Endothelial cell of umbilical vein (primary cell): ENCODE results near the gene SSUH2. TPM values are rescaled to one million over a fixed set of nuclear protein-coding genes. Genes with fewer than 3 reads are reported as not detected.

Experiments used
- BruUV-seq: library from RNA; stranded (reverse); fragments of 400-500 nt; replicated peaks from 2 replicates; lab custom pipeline; 2021; lab: Mats Ljungman, UMichigan
- CTCF ChIA-PET: fragments of 300-600, 350-600 bp; sonication (Branson Sonifier 250); formaldehyde crosslinking; loops from one replicate; lab custom pipeline; 2021; ENCODE audit warnings: antibody characterized with exemption, inconsistent platforms; lab: Charles Lee
- POLR2A ChIA-PET: fragments of 300-600, 350-600 bp; sonication (Branson Sonifier 250); formaldehyde crosslinking; loops from one replicate; lab custom pipeline; 2021; ENCODE audit warnings: antibody characterized with exemption, inconsistent platforms; lab: Charles Lee
- DNase-seq: peaks from one replicate; pipeline ENCODE4 v3.0.0-alpha.2; 2011; ENCODE audit warnings: low read depth, low spot score
- FAIRE-seq: peaks from 2 replicates; lab custom pipeline; 2011; peaks lifted over from hg19 to GRCh38; lab: Jason Lieb, UNC
- H2AFZ ChIP-seq: 2 replicates; pipeline ENCODE4 v1.6.0; 2012; ENCODE audit warnings: low read depth, low read length, control low read depth, inconsistent platforms
- H3K27ac ChIP-seq: 2 replicates; pipeline ENCODE4 v1.5.1; 2011; ENCODE audit warnings: low read depth, mild to moderate bottlenecking, control low read depth, low read length, moderate library complexity; ENCODE audit not compliant: insufficient read depth
- H3K27me3 ChIP-seq, 2 experiments: 2 replicates each; pipeline versions ENCODE4 v1.6.0 to v1.6.1; 2011; ENCODE audit warnings: low read length in 2 of 2, mixed read lengths in 1 of 2; ENCODE audit not compliant: control insufficient read depth in 2 of 2, insufficient read depth in 2 of 2
- H3K36me3 ChIP-seq, 2 experiments: 2 replicates in 1 of 2; 3 replicates in 1 of 2; pipeline ENCODE4 v1.5.1; 2011; ENCODE audit warnings: low read length in 2 of 2, mild to moderate bottlenecking in 1 of 2, moderate library complexity in 1 of 2; ENCODE audit not compliant: control insufficient read depth in 2 of 2, insufficient read depth in 2 of 2; ENCODE audit errors: extremely low read depth in 1 of 2
- H3K4me1 ChIP-seq: 3 replicates; pipeline ENCODE4 v1.5.1; 2011; ENCODE audit warnings: mild to moderate bottlenecking, low read length; ENCODE audit not compliant: control insufficient read depth, insufficient read depth; ENCODE audit errors: extremely low read depth
- H3K4me2 ChIP-seq: 2 replicates; pipeline ENCODE4 v1.6.1; 2011; ENCODE audit warnings: low read length, control low read depth, mixed read lengths; ENCODE audit not compliant: insufficient read depth
- H3K4me3 ChIP-seq, 3 experiments: fragments of 200-600 bp in 1 of 3; sonication (generic), shearing (Covaris generic) in 1 of 3; replicated peaks in 1 of 3; 2 replicates each; pipeline ENCODE4 v1.5.1; 2011 to 2016; ENCODE audit warnings: control low read depth in 3 of 3, low read length in 3 of 3, mild to moderate bottlenecking in 2 of 3, inconsistent platforms in 1 of 3, low read depth in 1 of 3, moderate library complexity in 1 of 3; ENCODE audit not compliant: insufficient read depth in 1 of 3
- H3K79me2 ChIP-seq: 2 replicates; pipeline ENCODE4 v1.6.0; 2012; ENCODE audit warnings: low read length, inconsistent platforms; ENCODE audit not compliant: control insufficient read depth, insufficient read depth
- H3K9ac ChIP-seq: replicated peaks from 2 replicates; pipeline ENCODE3; 2011; ENCODE audit warnings: low read length, control low read depth; ENCODE audit not compliant: insufficient read depth; ENCODE audit errors: extremely low read depth
- H3K9me1 ChIP-seq: replicated peaks from 3 replicates; pipeline ENCODE4 v1.6.0; 2011; ENCODE audit warnings: mild to moderate bottlenecking, low read length; ENCODE audit not compliant: control insufficient read depth, insufficient read depth; ENCODE audit errors: extremely low read depth
- H3K9me3 ChIP-seq: replicated peaks from 2 replicates; pipeline ENCODE4 v1.5.1; 2012; ENCODE audit warnings: low read length, inconsistent platforms; ENCODE audit not compliant: control insufficient read depth, insufficient read depth
- H4K20me1 ChIP-seq: replicated peaks from 2 replicates; pipeline ENCODE3; 2011; ENCODE audit warnings: mild to moderate bottlenecking, low read length; ENCODE audit not compliant: control insufficient read depth, insufficient read depth; ENCODE audit errors: extremely low read depth
- CTCF ChIP-seq, 2 donors: IDR thresholded peaks; 1 replicate in 1 of 2; 2 replicates in 1 of 2; pipeline ENCODE4 v1.5.1; 2011; ENCODE audit warnings: low read length in 2 of 2, mild to moderate bottlenecking in 2 of 2, moderate library complexity in 2 of 2, control low read depth in 1 of 2, inconsistent platforms in 1 of 2, low read depth in 1 of 2; ENCODE audit not compliant: insufficient read depth in 1 of 2; ENCODE audit errors: extremely low read depth in 1 of 2
- EZH2 ChIP-seq: IDR thresholded peaks from 2 replicates; pipeline ENCODE4 v1.6.1; 2012; ENCODE audit warnings: borderline replicate concordance, low read depth, mild to moderate bottlenecking, moderate library complexity, low read length, inconsistent platforms; ENCODE audit not compliant: severe bottlenecking
- FOS ChIP-seq: IDR thresholded peaks from 2 replicates; pipeline ENCODE4 v1.6.1; 2011; ENCODE audit warnings: mild to moderate bottlenecking, low read length, moderate library complexity, borderline replicate concordance; ENCODE audit not compliant: insufficient read depth
- GATA2 ChIP-seq: IDR thresholded peaks from 2 replicates; pipeline ENCODE4 v1.7.0; 2011; ENCODE audit warnings: low read depth, mild to moderate bottlenecking, moderate library complexity, mixed read lengths, low read length; ENCODE audit not compliant: insufficient read length, insufficient read depth
- JUN ChIP-seq: IDR thresholded peaks from 2 replicates; pipeline ENCODE4 v1.6.1; 2011; ENCODE audit warnings: borderline replicate concordance, low read depth; ENCODE audit not compliant: insufficient read length, insufficient read depth
- MAX ChIP-seq: IDR thresholded peaks from 2 replicates; pipeline ENCODE4 v1.6.1; 2011; ENCODE audit not compliant: insufficient read depth, insufficient read length
- MYC ChIP-seq: IDR thresholded peaks from one replicate; pipeline ENCODE4 v1.6.1; 2011; ENCODE audit warnings: mild to moderate bottlenecking, low read depth, low read length
- POLR2A ChIP-seq: IDR thresholded peaks from 2 replicates; pipeline ENCODE4 v1.6.1; 2012; ENCODE audit warnings: low read depth, mild to moderate bottlenecking, control low read depth, low read length
- POLR2AphosphoS5 ChIP-seq: IDR thresholded peaks from 2 replicates; pipeline ENCODE4 v1.6.1; 2012; ENCODE audit warnings: low read depth, mild to moderate bottlenecking, control low read depth, low read length, moderate library complexity; ENCODE audit not compliant: insufficient read depth
- dilution Hi-C: fragments of 300-500 bp; cut with MboI; formaldehyde crosslinking; loops from one replicate; pipeline ENCODE4 v1.15.0; 2019; ENCODE audit warnings: low sequenced_read_pairs; ENCODE audit not compliant: extremely low pct_ligation_motif_present
- intact Hi-C: fragments of 100-400 bp; cut with micrococcal nuclease; formaldehyde crosslinking; loops from one replicate; pipeline ENCODE4 v1.10.0; 2022
- polyA plus RNA-seq, 4 experiments: library from polyadenylated mRNA; depleted of rRNA in 3 of 4; stranded (reverse) in 3 of 4; unstranded in 1 of 4; fragments of >200 nt; gene quantifications; 2 replicates each; pipeline versions ENCODE4 v1.2.1 to v1.2.3, GENCODE V29; 2011 to 2012; ENCODE audit warnings: missing spikeins in 1 of 4
- total RNA-seq: library from RNA; stranded (reverse); gene quantifications from 2 replicates; pipeline ENCODE4 v1.2.3, GENCODE V29; 2021

Gene SSUH2
- total and polyA plus RNA-seq, 2 donors (not counting 3 experiments of a cell fraction or from before 2014, with no cell fraction given), result 0.44 TPM; not detected in 1

DNA sequence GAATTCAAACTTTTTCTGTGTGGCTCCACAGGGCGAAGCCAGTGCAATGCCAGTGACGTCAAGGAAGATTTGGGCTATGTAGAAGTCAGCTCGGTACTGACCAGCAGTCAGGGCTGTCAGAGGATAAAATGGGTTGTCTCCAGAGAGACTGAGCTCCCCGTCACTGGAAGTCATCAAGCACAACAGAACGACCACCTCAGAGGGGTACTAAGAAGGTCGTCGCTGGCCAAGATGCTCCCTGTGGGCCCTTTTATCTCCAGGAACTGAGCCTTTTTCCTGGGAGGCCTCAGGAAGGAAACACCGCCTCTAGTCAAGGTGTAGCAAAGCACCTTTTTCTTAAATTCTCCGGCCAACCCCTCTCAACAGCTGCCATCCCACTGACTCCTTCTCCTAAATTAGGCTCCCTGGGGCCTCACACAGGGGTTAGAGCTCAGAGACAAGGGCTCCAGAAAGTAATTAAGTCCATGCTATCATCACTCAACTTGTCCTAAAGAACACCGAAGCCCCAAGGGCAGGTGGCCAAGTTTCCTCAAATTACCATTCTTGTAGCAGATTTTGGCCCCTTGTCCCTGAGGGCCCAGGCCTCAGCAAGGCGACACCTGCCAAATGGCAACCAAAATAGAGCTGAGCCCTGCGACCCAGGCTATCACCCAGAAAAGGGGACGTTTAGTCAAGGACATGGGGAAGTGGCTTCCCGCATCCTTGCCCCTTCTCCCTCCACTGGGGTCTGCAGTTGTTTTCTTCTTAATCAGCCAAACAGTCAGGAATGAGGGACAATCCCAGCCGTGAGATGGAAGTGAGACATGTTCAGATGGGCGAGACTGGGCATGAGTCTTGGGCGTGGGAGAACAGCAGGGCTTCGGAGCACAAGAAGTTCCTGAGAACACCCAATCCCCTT is 48.0 kb downstream of the SSUH2 start:
- H3K79me2 ChIP-seq, result no peaks in the 10 kb centered on the region
- BruUV-seq, result no TSS peak
- TF ChIP-seq JUN (no peak), MYC (no peak), POLR2AphosphoS5 (no peak), MAX (no peak), POLR2A (no peak), GATA2 (no peak), CTCF (IDR thresholded peaks at IDR 0.05; ENCODE audit: extremely low read depth in 1 of 2, insufficient read depth in 1 of 2, low read depth in 1 of 2, low read length in 2 of 2) (no peak), EZH2 (no peak), FOS (no peak)
- FAIRE-seq (no peak), DNase-seq (no peak)
- H3K4me3 ChIP-seq, result no peak overlapping the region
- no peaks in the 10 kb centered on the region for H3K4me1 ChIP-seq
- no peaks in the 10 kb centered on the region for H3K36me3 ChIP-seq
- no peaks in the 10 kb centered on the region for H3K9me1 ChIP-seq
- intact Hi-C loops (no loop called here), dilution Hi-C loops (no loop called here)
- CTCF ChIA-PET, result interaction anchor here (1.1 to 1.2 kb wide), 3 partner anchors 127 to 180 kb away, joined by 3 read pairs; no protein-coding TSS in a partner anchor
- H3K9ac ChIP-seq, result no peak overlapping the region
- POLR2A ChIA-PET, result no interaction called here
- H3K4me2 ChIP-seq, result no peak overlapping the region
- H2AFZ ChIP-seq, result no peak overlapping the region
- H4K20me1 ChIP-seq, result no peaks in the 10 kb centered on the region
- H3K27me3 ChIP-seq, result no peaks in the 10 kb centered on the region
- H3K27ac ChIP-seq, result no peak overlapping the region
- H3K9me3 ChIP-seq, result no peaks in the 10 kb centered on the region
